Muscle of arm (tissue), 12 donors: ENCODE results near the gene CDC23. TPM values are rescaled to one million over a fixed set of nuclear protein-coding genes. Genes with fewer than 3 reads are reported as not detected.
"Not testable (repeated sequence)": the region's sequence is repeated elsewhere in the genome, so short reads cannot be mapped to it uniquely, and the experiment has no call there.

Source experiments
- DNase-seq: peaks from one replicate; pipeline ENCODE4 v3.0.0-alpha.2; 2013
- polyA plus RNA-seq, 12 donors: library from polyadenylated mRNA; unstranded; fragments of 120-200 nt; gene quantifications; one replicate each; pipeline ENCODE4 v1.2.1, GENCODE V29; 2013; ENCODE audit not compliant: insufficient read length in 12 of 12

The CDC23 gene
- polyA plus RNA-seq, 12 donors = 23.0 to 47.7 (median 39.7) TPM; not detected in 1

GRCh38 chr5:138148811-138149210, 64.3 kb downstream of the CDC23 start:
- no peak for DNase-seq

GRCh38 chr5:138143578-138143977, 69.5 kb downstream of the CDC23 start:
- DNase-seq = not testable (repeated sequence)

GRCh38 chr5:138141734-138142133, 71.4 kb downstream of the CDC23 start:
- DNase-seq = no peak

- DNase-seq = no peak
Measured at GRCh38 chr5:138140268-138140667, 72.9 kb downstream of the CDC23 start.

GRCh38 chr5:138139781-138140090, 73.4 kb downstream of the CDC23 start:
- no peak for DNase-seq

GRCh38 chr5:138138949-138139780, 74.0 kb downstream of the CDC23 start, which contains the start of gene NME5:
NME5 (minus strand) TSS chr5:138139428; CDS start chr5:138138780, 648 bp downstream.
- peak; percentile 52 for DNase-seq

Other genes with a start within 250 kb of the CDC23 start
- gene FAM13B, start 180.2 kb downstream of the CDC23 start, polyA plus RNA-seq = 10 to 100 TPM in 11 of 12 donors, not detected in 1; 22.1 to 35.0 (median 25.8) TPM
- not detected for gene WNT8A, start 129.3 kb downstream of the CDC23 start, polyA plus RNA-seq
- gene NME5, start 73.9 kb downstream of the CDC23 start, polyA plus RNA-seq = 1 to 10 TPM in 5 of 12 donors, under 1 TPM in 5, not detected in 2; 0.72 to 1.6 (median 1.1) TPM
- gene BRD8, start 34.7 kb downstream of the CDC23 start, polyA plus RNA-seq = 10 to 100 TPM in 11 of 12 donors, not detected in 1; 43.5 to 86.9 (median 57.1) TPM
- 10 to 100 TPM in 11 of 12 donors, not detected in 1; 14.0 to 39.4 (median 23.2) TPM for gene KIF20A, start 34.2 kb downstream of the CDC23 start, polyA plus RNA-seq
- gene GFRA3, start 61.3 kb upstream of the CDC23 start, polyA plus RNA-seq = 10 to 100 TPM in 2 of 12 donors, 1 to 10 TPM in 8, not detected in 2; 2.7 to 16.3 (median 5.1) TPM
- gene CDC25C, start 118.5 kb upstream of the CDC23 start, polyA plus RNA-seq = 10 to 100 TPM in 1 of 12 donors, 1 to 10 TPM in 10, not detected in 1; 1.9 to 13.0 (median 4.2) TPM
- 10 to 100 TPM in 11 of 12 donors, not detected in 1; 32.5 to 56.7 (median 40.6) TPM for gene FAM53C, start 124.9 kb upstream of the CDC23 start, polyA plus RNA-seq
- gene KDM3B, start 139.4 kb upstream of the CDC23 start, polyA plus RNA-seq = 10 to 100 TPM in 11 of 12 donors, not detected in 1; 41.3 to 74.2 (median 64.8) TPM
- 10 to 100 TPM in 11 of 12 donors, not detected in 1; 10.6 to 35.2 (median 15.8) TPM for gene REEP2, start 225.7 kb upstream of the CDC23 start, polyA plus RNA-seq